Measurements from ENCODE around the gene SSTR4. TPM values are rescaled to one million over a fixed set of nuclear protein-coding genes. Genes with fewer than 3 reads are reported as not detected.
"Not testable (repeated sequence)": the region's sequence is repeated elsewhere in the genome, so short reads cannot be mapped to it uniquely, and the experiment has no call there.

The SSTR4 gene, protein sequence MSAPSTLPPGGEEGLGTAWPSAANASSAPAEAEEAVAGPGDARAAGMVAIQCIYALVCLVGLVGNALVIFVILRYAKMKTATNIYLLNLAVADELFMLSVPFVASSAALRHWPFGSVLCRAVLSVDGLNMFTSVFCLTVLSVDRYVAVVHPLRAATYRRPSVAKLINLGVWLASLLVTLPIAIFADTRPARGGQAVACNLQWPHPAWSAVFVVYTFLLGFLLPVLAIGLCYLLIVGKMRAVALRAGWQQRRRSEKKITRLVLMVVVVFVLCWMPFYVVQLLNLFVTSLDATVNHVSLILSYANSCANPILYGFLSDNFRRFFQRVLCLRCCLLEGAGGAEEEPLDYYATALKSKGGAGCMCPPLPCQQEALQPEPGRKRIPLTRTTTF
- total RNA-seq, result not detected in 2 replicates
- polyA plus RNA-seq, result not detected in 2 replicates
- polyA plus RNA-seq (2012), result not detected in 2 replicates
- not detected in 2 replicates for polyA minus RNA-seq (ENCODE audit: low replicate concordance)

- Histone ChIP-seq H3K79me2 (ENCODE audit: control insufficient read depth, insufficient read depth, low read length) (no peaks in the 10 kb centered on the region), H3K4me3 (replicated peaks in 1 of 4; ENCODE audit: control extremely low read depth in 1 of 4, insufficient read depth in 1 of 4, low read depth in 3 of 4, low read length in 4 of 4) (no peak within 1 kb of the TSS), H3K4me1 (ENCODE audit: control insufficient read depth, extremely low read depth, insufficient read depth, low read length) (no peaks in the 10 kb centered on the region), H3K9me3 (ENCODE audit: control insufficient read depth, insufficient read depth, low read depth, low read length) (no peaks in the 10 kb centered on the region), H3K4me2 (ENCODE audit: extremely low read depth, insufficient read depth, low read length) (no peak within 1 kb of the TSS), H3K27me3 (ENCODE audit: control insufficient read depth, insufficient read depth, low read length) (peaks cover 15% of the 10 kb centered on the region), H3K9ac (ENCODE audit: insufficient read depth, low read length) (no peak within 1 kb of the TSS), H2AFZ (ENCODE audit: low read length) (no peak within 1 kb of the TSS), H3K27ac (ENCODE audit: insufficient read depth, low read length) (no peak within 1 kb of the TSS), H3K36me3 (ENCODE audit: control insufficient read depth, insufficient read depth, low read length) (no peaks in the 10 kb centered on the region), H4K20me1 (ENCODE audit: control insufficient read depth, extremely low read depth, insufficient read depth, low read length) (no peaks in the 10 kb centered on the region)
- DNase-seq (ENCODE audit: low read depth in 2 of 2), result no peak
- TF ChIP-seq, protein P1, sequence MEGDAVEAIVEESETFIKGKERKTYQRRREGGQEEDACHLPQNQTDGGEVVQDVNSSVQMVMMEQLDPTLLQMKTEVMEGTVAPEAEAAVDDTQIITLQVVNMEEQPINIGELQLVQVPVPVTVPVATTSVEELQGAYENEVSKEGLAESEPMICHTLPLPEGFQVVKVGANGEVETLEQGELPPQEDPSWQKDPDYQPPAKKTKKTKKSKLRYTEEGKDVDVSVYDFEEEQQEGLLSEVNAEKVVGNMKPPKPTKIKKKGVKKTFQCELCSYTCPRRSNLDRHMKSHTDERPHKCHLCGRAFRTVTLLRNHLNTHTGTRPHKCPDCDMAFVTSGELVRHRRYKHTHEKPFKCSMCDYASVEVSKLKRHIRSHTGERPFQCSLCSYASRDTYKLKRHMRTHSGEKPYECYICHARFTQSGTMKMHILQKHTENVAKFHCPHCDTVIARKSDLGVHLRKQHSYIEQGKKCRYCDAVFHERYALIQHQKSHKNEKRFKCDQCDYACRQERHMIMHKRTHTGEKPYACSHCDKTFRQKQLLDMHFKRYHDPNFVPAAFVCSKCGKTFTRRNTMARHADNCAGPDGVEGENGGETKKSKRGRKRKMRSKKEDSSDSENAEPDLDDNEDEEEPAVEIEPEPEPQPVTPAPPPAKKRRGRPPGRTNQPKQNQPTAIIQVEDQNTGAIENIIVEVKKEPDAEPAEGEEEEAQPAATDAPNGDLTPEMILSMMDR (conservative IDR thresholded peaks at IDR 0.05 in 1 of 2, IDR thresholded peaks at IDR 0.05 in 1 of 2; ENCODE audit: low read depth in 1 of 2, low read length in 2 of 2), result no peak
- TF ChIP-seq EZH2 (IDR thresholded peaks at IDR 0.05; ENCODE audit: low read length, missing control alignments), result no peak
Observed at GRCh38 chr20:23034721-23035671, at the start of gene SSTR4. Gene SSTR4 (plus strand): TSS chr20:23035312. CDS start chr20:23035484, 172 bp downstream.

DNA sequence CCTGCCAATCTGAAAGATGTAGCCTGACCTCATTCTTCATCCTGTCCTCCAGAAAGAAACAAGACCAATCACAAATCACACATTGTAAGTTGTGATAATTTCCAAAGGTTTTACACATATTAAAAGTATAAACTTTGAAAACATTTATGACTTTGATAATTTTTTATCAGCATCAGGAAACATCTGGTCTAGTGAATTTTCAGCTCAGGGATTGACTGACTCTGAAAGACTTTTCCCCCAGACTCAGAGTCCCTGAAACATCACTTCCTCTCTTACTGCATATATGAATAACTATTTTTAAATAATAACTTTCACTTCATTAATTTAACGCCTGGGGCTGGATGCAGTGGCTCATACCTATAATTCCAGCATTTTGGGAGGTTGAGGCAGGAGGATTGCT, 48.5 kb upstream of the SSTR4 start:
- H3K9ac ChIP-seq (ENCODE audit: insufficient read depth, low read length), result no peak overlapping the region
- no peaks in the 10 kb centered on the region for H4K20me1 ChIP-seq (ENCODE audit: control insufficient read depth, extremely low read depth, insufficient read depth, low read length)
- no peaks in the 10 kb centered on the region for H3K79me2 ChIP-seq (ENCODE audit: control insufficient read depth, insufficient read depth, low read length)
- no peak overlapping the region for H3K4me3 ChIP-seq (replicated peaks in 1 of 4; ENCODE audit: control extremely low read depth in 1 of 4, insufficient read depth in 1 of 4, low read depth in 3 of 4, low read length in 4 of 4)
- no peaks in the 10 kb centered on the region for H3K27me3 ChIP-seq (ENCODE audit: control insufficient read depth, insufficient read depth, low read length)
- H3K4me1 ChIP-seq (ENCODE audit: control insufficient read depth, extremely low read depth, insufficient read depth, low read length), result no peaks in the 10 kb centered on the region
- no peaks in the 10 kb centered on the region for H3K36me3 ChIP-seq (ENCODE audit: control insufficient read depth, insufficient read depth, low read length)
- DNase-seq (ENCODE audit: low read depth in 2 of 2), result no peak
- H3K4me2 ChIP-seq (ENCODE audit: extremely low read depth, insufficient read depth, low read length), result no peak overlapping the region
- TF ChIP-seq, protein P1 (conservative IDR thresholded peaks at IDR 0.05 in 1 of 2, IDR thresholded peaks at IDR 0.05 in 1 of 2; ENCODE audit: low read depth in 1 of 2, low read length in 2 of 2), result no peak
- TF ChIP-seq EZH2 (IDR thresholded peaks at IDR 0.05; ENCODE audit: low read length, missing control alignments), result no peak
- H2AFZ ChIP-seq (ENCODE audit: low read length), result no peak overlapping the region
- no peak overlapping the region for H3K27ac ChIP-seq (ENCODE audit: insufficient read depth, low read length)
- no peaks in the 10 kb centered on the region for H3K9me3 ChIP-seq (ENCODE audit: control insufficient read depth, insufficient read depth, low read depth, low read length)

DNA sequence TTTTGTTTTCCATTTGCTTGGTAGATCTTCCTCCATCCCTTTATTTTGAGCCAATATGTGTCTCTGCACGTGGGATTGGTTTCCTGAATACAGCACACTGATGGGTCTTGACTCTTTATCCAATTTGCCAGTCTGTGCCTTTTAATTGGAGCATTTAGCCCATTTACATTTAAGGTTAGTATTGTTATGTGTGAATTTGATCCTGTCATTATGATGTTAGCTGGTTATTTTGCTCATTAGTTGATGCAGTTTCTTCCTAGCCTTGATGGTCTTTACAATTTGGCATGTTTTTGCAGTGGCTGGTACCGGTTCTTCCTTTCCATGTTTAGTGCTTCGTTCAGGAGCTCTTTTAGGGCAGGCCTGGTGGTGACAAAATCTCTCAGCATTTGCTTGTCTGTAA, 43.7 kb upstream of the SSTR4 start:
- H3K4me2 ChIP-seq (ENCODE audit: extremely low read depth, insufficient read depth, low read length); DNase-seq (ENCODE audit: low read depth in 2 of 2); H3K4me1 ChIP-seq (ENCODE audit: control insufficient read depth, extremely low read depth, insufficient read depth, low read length); H3K27me3 ChIP-seq (ENCODE audit: control insufficient read depth, insufficient read depth, low read length); H4K20me1 ChIP-seq (ENCODE audit: control insufficient read depth, extremely low read depth, insufficient read depth, low read length); H3K9me3 ChIP-seq (ENCODE audit: control insufficient read depth, insufficient read depth, low read depth, low read length); H3K27ac ChIP-seq (ENCODE audit: insufficient read depth, low read length); H3K9ac ChIP-seq (ENCODE audit: insufficient read depth, low read length); H3K79me2 ChIP-seq (ENCODE audit: control insufficient read depth, insufficient read depth, low read length); H2AFZ ChIP-seq (ENCODE audit: low read length); H3K36me3 ChIP-seq (ENCODE audit: control insufficient read depth, insufficient read depth, low read length); H3K4me3 ChIP-seq (replicated peaks in 1 of 4; ENCODE audit: control extremely low read depth in 1 of 4, insufficient read depth in 1 of 4, low read depth in 3 of 4, low read length in 4 of 4): not testable (repeated sequence)
